HCT116 (cell line): ENCODE measurements around the gene RPL15. TPM values are rescaled to one million over a fixed set of nuclear protein-coding genes. Genes with fewer than 3 reads are reported as not detected.
A peak's percentile ranks its signal among the peaks of the same experiment; 100 is the strongest.

ENCODE experiments used
- ATAC-seq: fragments of 200-7000 bp; cut with Tn5 transposase; 2 replicates; pipeline ENCODE4 v1.9.1; 2020; ENCODE audit warnings: mild to moderate bottlenecking, moderate library complexity
- BruUV-seq: library from RNA; stranded (reverse); fragments of 400-500 nt; replicated peaks from 2 replicates; lab custom pipeline; 2021; lab: Mats Ljungman, UMichigan
- CTCF ChIA-PET: fragments of 300-600 bp; sonication (Branson Sonifier 250); formaldehyde crosslinking; loops from one replicate; lab custom pipeline; 2021; ENCODE audit warnings: antibody characterized with exemption; lab: Charles Lee
- POLR2A ChIA-PET: fragments of 300-600, 350-600 bp; sonication (Branson Sonifier 250); formaldehyde crosslinking; loops from one replicate; lab custom pipeline; 2021; ENCODE audit warnings: antibody characterized with exemption; lab: Charles Lee
- RAD21 ChIA-PET, 2 experiments: fragments of 300-600 bp; sonication (Branson Sonifier 250); formaldehyde crosslinking; loops; one replicate each; lab custom pipeline; 2023; ENCODE audit warnings: low total read pairs in 2 of 2; ENCODE audit not compliant: uncharacterized antibody in 2 of 2, unreplicated experiment in 2 of 2, low non-redundant PET in 1 of 2; lab: Charles Lee
- DNase-seq: peaks from one replicate; pipeline ENCODE4 v3.0.0-alpha.2; 2010; ENCODE audit warnings: low read depth, low spot score
- H2AFZ ChIP-seq: fragments of 200-600 bp; shearing (Covaris generic), sonication (generic); 2 replicates; pipeline ENCODE4 v1.6.1; 2017; ENCODE audit warnings: low read depth, mixed run types, mixed read lengths, antibody characterized with exemption, low read length; ENCODE audit not compliant: poor library complexity, severe bottlenecking
- H3K27ac ChIP-seq: 2 replicates; pipeline ENCODE4 v1.5.1; 2012; ENCODE audit warnings: low read depth, low read length
- H3K27me3 ChIP-seq: fragments of 200-600 bp; sonication (generic); 2 replicates; pipeline ENCODE4 v1.6.1; 2016; ENCODE audit warnings: mixed run types, low read length, mixed read lengths; ENCODE audit not compliant: insufficient read depth
- H3K36me3 ChIP-seq, 2 experiments: fragments of 200-500 bp in 1 of 2; fragments of 200-600 bp in 1 of 2; sonication (Bioruptor generic) in 1 of 2; sonication (generic) in 1 of 2; 2 replicates each; pipeline versions ENCODE4 v1.5.1 to v1.6.1; 2014 to 2016; ENCODE audit warnings: low read length in 2 of 2, inconsistent platforms in 1 of 2, mixed read lengths in 1 of 2, mixed run types in 1 of 2; ENCODE audit not compliant: insufficient read depth in 2 of 2, control insufficient read depth in 1 of 2
- H3K4me1 ChIP-seq, 2 experiments: fragments of 200-600 bp in 1 of 2; sonication (generic) in 1 of 2; 2 replicates each; pipeline versions ENCODE4 v1.5.1 to v1.6.1; 2012 to 2017; ENCODE audit warnings: low read length in 2 of 2, inconsistent platforms in 1 of 2, mild to moderate bottlenecking in 1 of 2, mixed read lengths in 1 of 2, mixed run types in 1 of 2, moderate library complexity in 1 of 2; ENCODE audit not compliant: insufficient read depth in 2 of 2, control insufficient read depth in 1 of 2
- H3K4me2 ChIP-seq: fragments of 200-600 bp; sonication (generic); 2 replicates; pipeline ENCODE4 v1.6.1; 2017; ENCODE audit warnings: mixed run types, low read length, mixed read lengths
- H3K4me3 ChIP-seq, 2 experiments: fragments of 200-600 bp in 1 of 2; sonication (generic) in 1 of 2; replicated peaks in 1 of 2; 2 replicates each; pipeline ENCODE4 v1.5.1; 2011 to 2016; ENCODE audit warnings: low read length in 2 of 2, control low read depth in 1 of 2, low read depth in 1 of 2, mild to moderate bottlenecking in 1 of 2, mixed read lengths in 1 of 2, mixed run types in 1 of 2
- H3K79me2 ChIP-seq: fragments of 200-600 bp; sonication (generic); 2 replicates; pipeline ENCODE4 v1.6.1; 2017; ENCODE audit warnings: mild to moderate bottlenecking, mixed run types, low read length, moderate library complexity, mixed read lengths; ENCODE audit not compliant: insufficient read depth
- H3K9ac ChIP-seq: fragments of 200-600 bp; sonication (generic); 2 replicates; pipeline ENCODE4 v1.6.1; 2016; ENCODE audit warnings: low read length, mixed read lengths
- H3K9me2 ChIP-seq: fragments of 200-600 bp; sonication (generic), shearing (Covaris generic); 2 replicates; pipeline ENCODE4 v1.6.1; 2017; ENCODE audit warnings: mixed run types, mild to moderate bottlenecking, moderate library complexity; ENCODE audit not compliant: insufficient read depth
- H3K9me3 ChIP-seq, 2 experiments: fragments of 200-500 bp in 1 of 2; fragments of 200-600 bp in 1 of 2; sonication (Bioruptor generic) in 1 of 2; sonication (generic) in 1 of 2; 2 replicates each; pipeline ENCODE4 v1.6.1; 2014 to 2017; ENCODE audit warnings: low read length in 2 of 2, mixed read lengths in 2 of 2, inconsistent platforms in 1 of 2, low read depth in 1 of 2, mild to moderate bottlenecking in 1 of 2, mixed run types in 1 of 2, moderate library complexity in 1 of 2; ENCODE audit not compliant: control insufficient read depth in 1 of 2, insufficient read depth in 1 of 2
- H4K20me1 ChIP-seq: fragments of 200-600 bp; sonication (generic), shearing (Covaris generic); 2 replicates; pipeline ENCODE4 v1.6.1; 2017; ENCODE audit warnings: mixed run types, mild to moderate bottlenecking, moderate library complexity; ENCODE audit not compliant: insufficient read depth
- CEBPB ChIP-seq: IDR thresholded peaks from 2 replicates; pipeline ENCODE4 v1.6.1; 2012; ENCODE audit warnings: low read depth
- ELF1 ChIP-seq: IDR thresholded peaks from 2 replicates; pipeline ENCODE4 v1.6.1; 2012; ENCODE audit warnings: low read depth, borderline replicate concordance
- EZH2 ChIP-seq: fragments of 200-600 bp; sonication (generic); IDR thresholded peaks from 2 replicates; pipeline ENCODE4 v1.6.1; 2017; ENCODE audit warnings: antibody characterized with exemption, mixed run types
- FOSL1 ChIP-seq: IDR thresholded peaks from 2 replicates; pipeline ENCODE4 v1.6.1; 2012; ENCODE audit warnings: low read depth
- POLR2A ChIP-seq: IDR thresholded peaks from 2 replicates; pipeline ENCODE4 v1.7.0; 2011; ENCODE audit warnings: borderline replicate concordance; ENCODE audit not compliant: insufficient read depth, insufficient read length; ENCODE audit errors: extremely low read depth
- POLR2AphosphoS5 ChIP-seq: IDR thresholded peaks from 2 replicates; pipeline ENCODE4 v1.6.1; 2011; ENCODE audit warnings: mild to moderate bottlenecking, low read depth, low read length, moderate library complexity
- RAD21 ChIP-seq: IDR thresholded peaks from 2 replicates; pipeline ENCODE4 v1.6.1; 2012; ENCODE audit warnings: low read depth, mild to moderate bottlenecking
- SP1 ChIP-seq: IDR thresholded peaks from 2 replicates; pipeline ENCODE4 v1.6.1; 2012; ENCODE audit warnings: low read depth
- SRF ChIP-seq: IDR thresholded peaks from 2 replicates; pipeline ENCODE4 v1.6.1; 2012; ENCODE audit warnings: low read depth
- TCF7L2 ChIP-seq: IDR thresholded peaks from 2 replicates; pipeline ENCODE4 v1.7.0; 2011; ENCODE audit warnings: borderline replicate concordance, inconsistent platforms; ENCODE audit not compliant: insufficient read depth, insufficient read length; ENCODE audit errors: extremely low read depth
- YY1 ChIP-seq: IDR thresholded peaks from 2 replicates; pipeline ENCODE4 v1.6.1; 2011; ENCODE audit warnings: low read length, low read depth, moderate library complexity, mild to moderate bottlenecking; ENCODE audit not compliant: insufficient replicate concordance; ENCODE audit errors: extremely low read depth
- ZFX ChIP-seq: fragments of 450-650 bp; IDR thresholded peaks from 2 replicates; pipeline ENCODE4 v1.6.1; 2017
- ZNF274 ChIP-seq: fragments of 200-500 bp; sonication (Bioruptor generic); IDR thresholded peaks from 2 replicates; pipeline ENCODE4 v1.6.1; 2014; ENCODE audit warnings: mild to moderate bottlenecking, low read depth, low read length, inconsistent platforms
- intact Hi-C: fragments of 100-400 bp; cut with micrococcal nuclease; formaldehyde crosslinking; loops from 2 replicates; pipeline ENCODE4 v1.10.0; 2022
- total RNA-seq: library from RNA; stranded (reverse); gene quantifications from one replicate; pipeline ENCODE4 v1.2.1, GENCODE V29; 2021; ENCODE audit not compliant: unreplicated experiment
- TF ChIP-seq, protein P1 (sequence below): IDR thresholded peaks from 2 replicates; pipeline ENCODE4 v1.6.1; 2011; ENCODE audit warnings: mild to moderate bottlenecking, low read length, moderate library complexity; ENCODE audit not compliant: insufficient replicate concordance; ENCODE audit errors: extremely low read depth
- TF ChIP-seq, protein P2 (sequence below): IDR thresholded peaks from 2 replicates; pipeline ENCODE4 v1.6.1; 2012

Gene RPL15
- total RNA-seq, 1 experiment from 2014 or later: 2,177 TPM

DNA sequence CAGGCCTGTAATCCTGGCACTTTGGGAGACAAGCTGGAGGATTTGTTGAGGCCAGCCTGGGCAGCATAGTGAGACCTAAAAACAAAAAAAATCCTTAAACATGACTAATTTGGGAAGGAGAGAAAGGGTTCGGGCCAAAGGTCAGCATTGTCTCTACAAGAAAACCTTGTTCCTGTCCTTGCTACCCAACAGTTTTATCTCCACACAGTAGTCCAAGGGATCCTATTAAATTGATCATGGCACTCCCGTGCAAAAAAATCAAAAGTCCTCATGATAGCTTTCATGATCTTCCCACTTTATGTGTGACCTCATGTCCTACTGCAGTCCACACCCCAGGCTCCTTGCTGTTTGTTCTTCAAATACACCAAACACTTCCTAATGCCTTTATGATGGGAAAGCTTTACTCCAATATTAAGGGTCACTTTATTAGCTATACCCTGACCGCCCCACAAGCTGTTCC, 4.2 kb downstream of the RPL15 start:
- POLR2A ChIA-PET: interaction anchor here (1.4 kb wide), 1 partner anchor 25 kb away, joined by 4 read pairs; no protein-coding TSS in a partner anchor
- H3K4me2 ChIP-seq: no peak overlapping the region

DNA sequence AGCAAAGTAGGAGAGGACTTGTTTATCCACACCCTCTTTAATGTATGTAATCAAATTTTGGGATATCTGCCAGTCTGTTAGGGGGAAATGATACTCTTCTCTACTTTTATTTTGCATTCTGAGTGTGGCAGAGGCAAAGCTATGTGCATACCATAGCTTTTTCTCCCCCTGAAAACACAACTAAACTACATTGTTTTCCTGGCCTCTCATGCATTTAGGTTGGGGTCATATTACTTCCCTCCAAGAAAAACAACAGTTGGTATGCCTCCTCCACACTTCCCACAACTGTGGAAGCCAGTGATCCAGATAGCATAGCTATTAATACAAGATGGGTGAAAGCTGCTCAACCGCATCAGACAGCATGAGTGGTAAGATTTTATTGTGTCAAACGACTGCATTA, 6.9 kb downstream of the RPL15 start:
- H3K79me2 ChIP-seq: peaks cover 12% of the 10 kb centered on the region
- no peak overlapping the region for H3K4me2 ChIP-seq
- CTCF ChIA-PET: no interaction called here
- H3K27ac ChIP-seq: no peak overlapping the region
- H3K9me2 ChIP-seq: no peaks in the 10 kb centered on the region
- peaks cover 12 to 15% of the 10 kb centered on the region in 2 experiments for H3K4me1 ChIP-seq
- peaks cover 19% of the 10 kb centered on the region; the same call in 1 of the 2 replicates for H4K20me1 ChIP-seq
- no peak overlapping the region for H3K9ac ChIP-seq
- no peak for DNase-seq
- H3K4me3 ChIP-seq: no peak overlapping the region
- RAD21 ChIA-PET: no interaction called here
- BruUV-seq: no TSS peak
- POLR2A ChIA-PET: no interaction called here
- H3K9me3 ChIP-seq: no peaks in the 10 kb centered on the region
- no peaks in the 10 kb centered on the region for H3K27me3 ChIP-seq
- no peak for ATAC-seq
- intact Hi-C loops: no loop called here
- H3K36me3 ChIP-seq: peaks cover 8 to 14% of the 10 kb centered on the region in 2 experiments
- H2AFZ ChIP-seq: no peak overlapping the region
- TF ChIP-seq, protein P1, sequence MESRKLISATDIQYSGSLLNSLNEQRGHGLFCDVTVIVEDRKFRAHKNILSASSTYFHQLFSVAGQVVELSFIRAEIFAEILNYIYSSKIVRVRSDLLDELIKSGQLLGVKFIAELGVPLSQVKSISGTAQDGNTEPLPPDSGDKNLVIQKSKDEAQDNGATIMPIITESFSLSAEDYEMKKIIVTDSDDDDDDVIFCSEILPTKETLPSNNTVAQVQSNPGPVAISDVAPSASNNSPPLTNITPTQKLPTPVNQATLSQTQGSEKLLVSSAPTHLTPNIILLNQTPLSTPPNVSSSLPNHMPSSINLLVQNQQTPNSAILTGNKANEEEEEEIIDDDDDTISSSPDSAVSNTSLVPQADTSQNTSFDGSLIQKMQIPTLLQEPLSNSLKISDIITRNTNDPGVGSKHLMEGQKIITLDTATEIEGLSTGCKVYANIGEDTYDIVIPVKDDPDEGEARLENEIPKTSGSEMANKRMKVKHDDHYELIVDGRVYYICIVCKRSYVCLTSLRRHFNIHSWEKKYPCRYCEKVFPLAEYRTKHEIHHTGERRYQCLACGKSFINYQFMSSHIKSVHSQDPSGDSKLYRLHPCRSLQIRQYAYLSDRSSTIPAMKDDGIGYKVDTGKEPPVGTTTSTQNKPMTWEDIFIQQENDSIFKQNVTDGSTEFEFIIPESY: no peak
- TF ChIP-seq CEBPB: no peak
- TF ChIP-seq ELF1: no peak
- no peak for TF ChIP-seq FOSL1
- no peak for TF ChIP-seq EZH2
- no peak for TF ChIP-seq POLR2A
- no peak for TF ChIP-seq ZFX
- no peak for TF ChIP-seq ZNF274
- TF ChIP-seq TCF7L2: no peak
- TF ChIP-seq, protein P2, sequence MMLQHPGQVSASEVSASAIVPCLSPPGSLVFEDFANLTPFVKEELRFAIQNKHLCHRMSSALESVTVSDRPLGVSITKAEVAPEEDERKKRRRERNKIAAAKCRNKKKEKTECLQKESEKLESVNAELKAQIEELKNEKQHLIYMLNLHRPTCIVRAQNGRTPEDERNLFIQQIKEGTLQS: no peak
- TF ChIP-seq SRF: no peak
- TF ChIP-seq YY1: no peak
- no peak for TF ChIP-seq RAD21

More for the DNA sequence above, 4.2 kb downstream of the RPL15 start:
- Histone ChIP-seq H3K36me3 (peaks cover 16 to 26% of the 10 kb centered on the region in 2 experiments), H4K20me1 (peaks cover 28% of the 10 kb centered on the region; the same call in 1 of the 2 replicates), H3K9me3 (no peaks in the 10 kb centered on the region), H3K4me1 (peaks cover 7 to 10% of the 10 kb centered on the region in 2 experiments; a peak in 3 of 4 replicates), H3K79me2 (peaks cover 35% of the 10 kb centered on the region), H3K9me2 (no peaks in the 10 kb centered on the region), H3K27me3 (no peaks in the 10 kb centered on the region), H3K27ac (no peak overlapping the region), H3K9ac (no peak overlapping the region), H3K4me3 (no peak overlapping the region), H2AFZ (no peak overlapping the region)
- BruUV-seq: no TSS peak
- DNase-seq (no peak), ATAC-seq (no peak)
- TF ChIP-seq TCF7L2 (no peak), ZNF274 (no peak), FOSL1 (no peak), SP1 (0 out of 2 replicates have a peak, but pooled peaks have one; percentile 4), POLR2AphosphoS5 (peak; percentile 67)
- intact Hi-C loops: no loop called here
- RAD21 ChIA-PET: no interaction called here
- CTCF ChIA-PET: no interaction called here
